ENCODE measurements around the gene BCL11A. TPM values are rescaled to one million over a fixed set of nuclear protein-coding genes. Genes with fewer than 3 reads are reported as not detected.

BCL11A gene
- total and polyA plus RNA-seq, 10 donors, result 41.1 to 121 (median 84.0) TPM

- H3K4me1 ChIP-seq, result peaks cover 12 to 97% (median 60%) of the 10 kb centered on the region in 6 donors
- WGBS, 5 donors, result 48 to 58% (median 52%) methylated on average over 7 of the region's 7 CpGs
Measured at GRCh38 chr2:60515721-60516226, 37.7 kb downstream of the BCL11A start.

GRCh38 chr2:60513996-60514395 is 39.5 kb downstream of the BCL11A start:
- H3K36me3 ChIP-seq, result peaks cover 0 to 15% (median 0%) of the 10 kb centered on the region in 6 donors
- intact Hi-C loops (cut with DNase I; ENCODE audit: low total_unique reads), result no loop called here
- H3K9me3 ChIP-seq, result no peaks in the 10 kb centered on the region
- WGBS, 5 donors, result 81 to 92% (median 91%) methylated on average over 3 to 4 of the region's 4 CpGs
- peak overlapping the region in 2 of 8 donors; percentile 27 to 61 for H3K27ac ChIP-seq
- H3K27me3 ChIP-seq (replicated peaks in 1 of 7), result no peaks in the 10 kb centered on the region
- peak; percentile 58 for DNase-seq
- peaks cover 12 to 100% (median 66%) of the 10 kb centered on the region in 6 donors for H3K4me1 ChIP-seq
- H3K4me3 ChIP-seq, result no peak overlapping the region
- TF ChIP-seq POLR2AphosphoS5 (IDR thresholded peaks at IDR 0.05) (no peak), POLR2A (IDR thresholded peaks at IDR 0.05) (no peak)

More at GRCh38 chr2:60515721-60516226, 37.7 kb downstream of the BCL11A start:
- H3K4me3 ChIP-seq, result peak overlapping the region in 1 of 8 donors; percentile 47
- H3K27ac ChIP-seq, result peak overlapping the region in 5 of 8 donors; percentile 23 to 69 (median 51)
- DNase-seq, result no peak
- no peaks in the 10 kb centered on the region for H3K9me3 ChIP-seq
- no peaks in the 10 kb centered on the region for H3K27me3 ChIP-seq (replicated peaks in 1 of 7)
- TF ChIP-seq CTCF (IDR thresholded peaks at IDR 0.05 in 8 of 11, conservative IDR thresholded peaks at IDR 0.05 in 3 of 11) (no peak), POLR2AphosphoS5 (IDR thresholded peaks at IDR 0.05) (no peak), POLR2A (IDR thresholded peaks at IDR 0.05) (no peak)
- H3K36me3 ChIP-seq, result peaks cover 0 to 13% (median 0%) of the 10 kb centered on the region in 6 donors
- intact Hi-C loops (cut with DNase I; ENCODE audit: low total_unique reads), result no loop called here

- no peak overlapping the region for H3K4me3 ChIP-seq
- H3K36me3 ChIP-seq, result peaks cover 0 to 13% (median 0%) of the 10 kb centered on the region in 6 donors
- no peaks in the 10 kb centered on the region for H3K27me3 ChIP-seq (replicated peaks in 1 of 7)
- H3K27ac ChIP-seq, result peak overlapping the region in 3 of 8 donors; percentile 18 to 61 (median 19)
- intact Hi-C loops (cut with DNase I; ENCODE audit: low total_unique reads), result no loop called here
- H3K4me1 ChIP-seq, result peaks cover 12 to 100% (median 71%) of the 10 kb centered on the region in 6 donors
- no peaks in the 10 kb centered on the region for H3K9me3 ChIP-seq
- TF ChIP-seq CTCF (IDR thresholded peaks at IDR 0.05 in 8 of 11, conservative IDR thresholded peaks at IDR 0.05 in 3 of 11) (no peak), POLR2AphosphoS5 (IDR thresholded peaks at IDR 0.05) (no peak), POLR2A (IDR thresholded peaks at IDR 0.05) (no peak)
- WGBS, 5 donors, result 87 to 92% (median 89%) methylated on average over 5 of the region's 5 CpGs
- peak; percentile 61 for DNase-seq
Measured at GRCh38 chr2:60513191-60513590, 40.3 kb downstream of the BCL11A start.

- WGBS, 5 donors, result 75 to 84% (median 77%) methylated on average over 6 of the region's 6 CpGs
- Histone ChIP-seq H3K4me1 (peaks cover 12 to 100% (median 76%) of the 10 kb centered on the region in 6 donors), H3K9me3 (no peaks in the 10 kb centered on the region), H3K27me3 (replicated peaks in 1 of 7) (no peaks in the 10 kb centered on the region), H3K27ac (peak overlapping the region in 4 of 8 donors; percentile 9 to 61 (median 34)), H3K4me3 (no peak overlapping the region), H3K36me3 (peaks cover 0 to 13% (median 0%) of the 10 kb centered on the region in 6 donors)
- DNase-seq, result no peak
- intact Hi-C loops (cut with DNase I; ENCODE audit: low total_unique reads), result no loop called here
- TF ChIP-seq POLR2A (IDR thresholded peaks at IDR 0.05), result no peak
- TF ChIP-seq CTCF (IDR thresholded peaks at IDR 0.05 in 8 of 11, conservative IDR thresholded peaks at IDR 0.05 in 3 of 11), result no peak
- no peak for TF ChIP-seq POLR2AphosphoS5 (IDR thresholded peaks at IDR 0.05)
Measured at GRCh38 chr2:60512641-60513040, 40.8 kb downstream of the BCL11A start.
